ENCODE measurements around the gene CHD5. TPM values are rescaled to one million over a fixed set of nuclear protein-coding genes. Genes with fewer than 3 reads are reported as not detected.
"Not testable (repeated sequence)": the region's sequence is repeated elsewhere in the genome, so short reads cannot be mapped to it uniquely, and the experiment has no call there.

Gene CHD5
- total RNA-seq, 4 donors from 2014 or later, result 0.19 to 0.24 (median 0.19) TPM; not detected in 1

DNA sequence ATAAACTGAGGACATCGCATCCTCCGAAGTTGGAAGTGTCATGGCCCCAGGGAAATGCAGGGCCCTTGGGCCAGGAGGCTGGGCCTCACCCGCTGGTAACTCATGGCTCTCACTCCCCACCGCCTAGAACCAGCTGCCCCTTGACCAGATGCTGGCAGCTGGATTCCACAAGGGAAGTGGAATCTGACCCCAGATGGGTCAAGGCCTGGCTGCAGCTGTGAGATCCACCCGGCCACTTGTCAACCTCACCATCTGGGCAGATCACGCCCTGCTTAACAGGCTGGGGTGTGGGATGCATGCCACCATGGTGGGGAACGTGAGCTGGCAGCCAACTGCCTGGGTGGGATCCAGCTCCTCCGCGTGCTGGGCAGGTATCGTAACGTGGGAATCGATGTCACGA lies 108.9 kb downstream of the CHD5 start:
- no peak for DNase-seq (ENCODE audit: low spot score)
- TF ChIP-seq, protein P1, sequence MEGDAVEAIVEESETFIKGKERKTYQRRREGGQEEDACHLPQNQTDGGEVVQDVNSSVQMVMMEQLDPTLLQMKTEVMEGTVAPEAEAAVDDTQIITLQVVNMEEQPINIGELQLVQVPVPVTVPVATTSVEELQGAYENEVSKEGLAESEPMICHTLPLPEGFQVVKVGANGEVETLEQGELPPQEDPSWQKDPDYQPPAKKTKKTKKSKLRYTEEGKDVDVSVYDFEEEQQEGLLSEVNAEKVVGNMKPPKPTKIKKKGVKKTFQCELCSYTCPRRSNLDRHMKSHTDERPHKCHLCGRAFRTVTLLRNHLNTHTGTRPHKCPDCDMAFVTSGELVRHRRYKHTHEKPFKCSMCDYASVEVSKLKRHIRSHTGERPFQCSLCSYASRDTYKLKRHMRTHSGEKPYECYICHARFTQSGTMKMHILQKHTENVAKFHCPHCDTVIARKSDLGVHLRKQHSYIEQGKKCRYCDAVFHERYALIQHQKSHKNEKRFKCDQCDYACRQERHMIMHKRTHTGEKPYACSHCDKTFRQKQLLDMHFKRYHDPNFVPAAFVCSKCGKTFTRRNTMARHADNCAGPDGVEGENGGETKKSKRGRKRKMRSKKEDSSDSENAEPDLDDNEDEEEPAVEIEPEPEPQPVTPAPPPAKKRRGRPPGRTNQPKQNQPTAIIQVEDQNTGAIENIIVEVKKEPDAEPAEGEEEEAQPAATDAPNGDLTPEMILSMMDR (IDR thresholded peaks at IDR 0.05), result no peak
- no peak for ATAC-seq (ENCODE audit: low FRiP score)

DNA sequence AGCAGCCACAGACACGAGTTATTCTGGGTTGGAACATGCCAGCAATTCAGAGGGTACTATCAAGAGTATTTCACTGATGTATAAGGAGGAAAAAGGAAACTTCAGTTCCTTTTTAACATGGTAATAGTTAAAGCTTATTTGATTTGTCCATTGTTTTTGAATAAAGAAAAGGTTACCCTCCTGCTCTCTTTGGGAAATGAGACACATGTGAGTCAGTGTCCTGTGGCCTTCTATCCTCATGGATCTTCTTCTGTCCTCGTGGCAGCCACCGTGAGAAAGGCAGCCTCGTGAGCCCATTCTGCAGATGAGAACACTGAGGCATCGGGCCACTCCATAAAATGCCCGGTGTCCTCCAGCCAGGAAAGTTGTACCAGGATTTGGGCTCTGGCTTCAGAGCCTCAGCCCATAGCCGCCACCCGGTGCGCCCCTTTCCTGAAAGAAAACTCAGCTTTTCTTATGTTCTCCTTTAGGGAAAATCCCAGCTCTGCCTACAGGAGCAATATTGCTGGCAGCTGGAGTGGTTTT lies 109.6 kb downstream of the CHD5 start:
- no peak for ATAC-seq (ENCODE audit: low FRiP score)
- DNase-seq (ENCODE audit: low spot score), result no peak
- TF ChIP-seq, protein P1 (IDR thresholded peaks at IDR 0.05), result no peak

DNA sequence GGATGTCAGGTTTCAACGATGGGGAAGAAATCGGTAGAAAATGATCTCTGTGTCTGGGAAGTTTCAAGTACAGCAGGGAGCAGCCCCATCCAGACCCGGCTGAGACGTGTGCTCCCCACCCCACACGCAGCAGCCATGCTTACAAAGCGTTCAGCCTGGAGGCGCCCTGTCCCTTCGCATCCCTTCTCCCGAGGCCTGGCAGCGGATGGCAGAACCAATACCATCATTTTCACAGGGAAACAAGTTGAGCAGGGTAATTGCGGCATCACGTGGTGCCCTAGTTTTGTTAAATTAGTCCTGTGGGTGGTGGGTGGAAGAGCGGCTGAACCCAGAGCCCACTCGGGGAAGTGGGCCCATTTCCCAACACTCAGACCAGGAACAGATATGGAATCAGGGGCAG lies 110.5 kb downstream of the CHD5 start:
- TF ChIP-seq, protein P1 (IDR thresholded peaks at IDR 0.05), result no peak
- ATAC-seq (ENCODE audit: low FRiP score) (no peak), DNase-seq (ENCODE audit: low spot score) (no peak)

DNA sequence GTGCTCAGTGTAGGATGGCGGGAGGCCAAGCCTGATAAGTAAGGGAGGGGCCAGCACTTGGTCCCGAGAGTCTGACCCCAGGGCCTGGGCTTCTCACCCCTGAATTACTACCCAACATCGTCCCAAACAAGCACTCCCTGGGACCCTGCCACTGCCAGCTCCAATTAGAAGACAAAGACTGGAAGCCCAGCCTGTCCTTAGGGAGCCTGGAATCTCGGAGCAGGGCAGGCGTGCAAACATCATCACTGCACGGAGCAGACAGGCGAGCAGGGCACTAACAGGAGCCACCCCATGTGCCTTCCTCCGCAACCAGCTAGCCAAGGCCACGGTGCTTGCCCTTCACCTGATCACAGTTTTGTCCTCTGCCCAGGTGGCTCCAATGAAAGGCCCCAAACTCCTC lies 111.2 kb downstream of the CHD5 start:
- DNase-seq (ENCODE audit: low spot score) (no peak), ATAC-seq (ENCODE audit: low FRiP score) (no peak)
- TF ChIP-seq, protein P1 (IDR thresholded peaks at IDR 0.05), result no peak

DNA sequence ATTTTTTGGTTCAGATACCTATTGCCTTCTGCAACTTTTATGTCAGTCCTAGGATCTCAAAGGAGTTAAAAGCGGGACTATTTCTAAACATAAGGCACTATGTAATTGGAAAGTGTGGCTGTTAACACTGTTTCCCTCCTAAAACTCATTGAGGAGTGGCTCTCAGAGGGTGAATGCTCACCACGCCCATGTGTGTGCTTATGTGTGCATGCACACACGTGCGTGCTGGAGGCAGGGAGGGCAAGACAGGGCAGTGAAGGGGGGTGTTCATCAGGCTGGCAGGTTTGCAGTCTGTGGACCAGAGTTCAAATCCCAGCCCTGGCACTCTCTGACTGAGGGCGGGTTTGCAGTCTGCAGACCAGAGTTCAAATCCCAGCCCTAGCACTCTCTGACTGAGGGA lies 112.0 kb downstream of the CHD5 start:
- ATAC-seq (ENCODE audit: low FRiP score) (no peak), DNase-seq (ENCODE audit: low spot score) (no peak)
- TF ChIP-seq, protein P1 (IDR thresholded peaks at IDR 0.05), result no peak

DNA sequence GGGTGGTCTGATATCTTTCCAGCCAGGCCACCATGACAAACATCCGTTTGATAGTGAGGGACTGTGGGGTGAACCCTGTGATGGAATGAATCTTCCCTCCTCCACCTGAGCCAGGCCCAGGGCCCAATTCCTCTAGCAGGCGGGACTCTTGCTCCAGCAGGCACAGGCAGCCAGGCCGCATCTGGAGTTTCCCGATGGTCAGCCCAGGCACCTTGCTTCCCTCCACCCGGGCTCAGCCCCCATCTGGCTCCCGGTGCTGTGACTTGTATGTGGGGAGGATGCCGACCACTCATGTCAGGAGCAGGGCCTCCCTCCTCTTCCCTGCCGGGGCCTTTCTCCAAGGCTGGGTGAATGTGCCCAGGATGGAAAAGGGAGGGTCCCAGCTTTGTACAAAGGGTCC lies 113.4 kb downstream of the CHD5 start:
- TF ChIP-seq, protein P1 (IDR thresholded peaks at IDR 0.05), result no peak
- no peak for DNase-seq (ENCODE audit: low spot score)
- ATAC-seq (ENCODE audit: low FRiP score), result no peak

DNA sequence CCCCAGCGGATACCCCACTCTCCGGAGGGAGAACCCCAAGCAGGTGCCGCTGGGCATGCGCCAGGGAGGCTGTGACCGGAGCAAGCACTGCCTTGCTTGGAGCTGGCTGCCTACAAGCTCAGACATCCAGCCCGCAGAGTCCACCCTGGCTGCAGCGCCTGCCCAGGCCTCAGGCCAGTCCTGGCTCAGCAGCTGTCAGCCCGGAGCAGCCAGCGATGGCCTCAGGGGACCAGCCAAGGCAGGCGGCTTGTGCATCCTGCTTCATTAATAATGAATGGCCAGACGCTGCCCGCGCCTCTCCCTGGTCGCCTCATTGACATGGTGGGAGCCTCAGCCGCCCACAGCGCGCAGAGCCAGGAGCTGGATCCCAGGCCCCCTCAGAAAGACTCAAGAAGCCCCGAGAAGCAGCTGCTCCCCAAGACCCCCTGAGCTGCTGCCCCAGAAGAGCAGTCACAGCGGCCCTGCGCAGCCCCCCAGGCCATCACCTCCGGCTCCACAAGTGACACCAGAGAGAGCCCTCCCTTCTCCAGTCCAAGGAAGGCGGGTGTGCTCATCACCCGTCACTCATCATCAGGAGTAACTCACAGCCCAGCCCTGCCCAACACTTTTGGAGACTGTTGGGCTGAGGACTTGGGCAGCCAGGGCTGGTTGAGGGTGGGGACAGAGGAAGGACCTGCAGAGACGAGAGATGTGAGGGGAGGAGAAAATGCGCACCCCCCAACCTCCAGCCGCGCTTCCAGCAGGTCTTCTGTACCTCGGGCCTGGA lies 114.8 kb downstream of the CHD5 start:
- DNase-seq (ENCODE audit: low spot score) (no peak), ATAC-seq (ENCODE audit: low FRiP score) (no peak)
- TF ChIP-seq, protein P1 (IDR thresholded peaks at IDR 0.05), result no peak

DNA sequence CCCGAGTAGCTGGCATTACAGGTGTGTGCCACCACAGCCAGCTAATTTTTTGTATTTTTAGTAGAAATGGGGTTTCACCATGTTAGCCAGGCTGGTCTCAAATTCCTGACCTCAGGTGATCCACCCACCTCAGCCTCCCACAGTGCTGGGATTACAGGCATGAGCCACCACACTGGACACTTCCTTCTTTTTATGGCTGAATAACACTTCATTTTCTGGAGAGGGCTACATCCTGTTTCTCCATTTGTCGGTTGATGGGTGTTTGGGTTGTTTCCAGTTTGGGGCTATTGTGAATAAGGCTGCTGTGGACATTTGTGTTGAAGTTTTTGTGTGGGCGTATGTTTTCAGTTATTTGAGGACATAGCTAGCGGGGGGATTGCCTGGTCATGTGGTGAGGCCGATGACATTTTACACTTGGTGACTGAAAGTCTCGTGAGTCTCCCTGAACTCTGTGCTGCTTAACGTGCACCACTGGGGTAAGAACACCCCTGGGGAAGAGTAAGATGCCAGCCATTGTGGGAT lies 116.5 kb downstream of the CHD5 start:
- not testable (repeated sequence) for ATAC-seq (ENCODE audit: low FRiP score); DNase-seq (ENCODE audit: low spot score)
